Peyer's patch (tissue), 4 donors: Measurements from ENCODE around the gene VTN.

Source experiments
- CTCF ChIP-seq, 6 experiments: fragments of 450-650 bp in 4 of 6; fragments of 200-600 bp in 2 of 6; sonication (generic) in 1 of 6; IDR thresholded peaks; one replicate each; pipeline ENCODE4 v1.5.1; 2017 to 2019; ENCODE audit warnings: antibody characterized with exemption in 6 of 6, mild to moderate bottlenecking in 3 of 6, moderate library complexity in 1 of 6
- POLR2A ChIP-seq, 2 donors: fragments of 450-650 bp; IDR thresholded peaks; one replicate each; pipeline ENCODE4 v1.5.1; 2017; ENCODE audit warnings: antibody characterized with exemption in 2 of 2, mild to moderate bottlenecking in 2 of 2, moderate library complexity in 2 of 2

- TF ChIP-seq POLR2A (IDR thresholded peaks at IDR 0.05) (no peak), CTCF (IDR thresholded peaks at IDR 0.05) (no peak)
Observed at GRCh38 chr17:28390984-28391383, 20.9 kb upstream of the VTN start.
